GM18873 (cell line): ENCODE measurements around the gene TPSG1.
"Not testable (repeated sequence)": the region's sequence is repeated elsewhere in the genome, so short reads cannot be mapped to it uniquely, and the experiment has no call there.

ENCODE experiments used
- ATAC-seq: cut with Tn5 transposase; IDR thresholded peaks from one replicate; pipeline ENCODE4 v1.9.1; 2021; ENCODE audit warnings: mild to moderate bottlenecking, moderate library complexity, moderate number of reproducible peaks; ENCODE audit not compliant: unreplicated experiment, low FRiP score

TPSG1 gene

DNA sequence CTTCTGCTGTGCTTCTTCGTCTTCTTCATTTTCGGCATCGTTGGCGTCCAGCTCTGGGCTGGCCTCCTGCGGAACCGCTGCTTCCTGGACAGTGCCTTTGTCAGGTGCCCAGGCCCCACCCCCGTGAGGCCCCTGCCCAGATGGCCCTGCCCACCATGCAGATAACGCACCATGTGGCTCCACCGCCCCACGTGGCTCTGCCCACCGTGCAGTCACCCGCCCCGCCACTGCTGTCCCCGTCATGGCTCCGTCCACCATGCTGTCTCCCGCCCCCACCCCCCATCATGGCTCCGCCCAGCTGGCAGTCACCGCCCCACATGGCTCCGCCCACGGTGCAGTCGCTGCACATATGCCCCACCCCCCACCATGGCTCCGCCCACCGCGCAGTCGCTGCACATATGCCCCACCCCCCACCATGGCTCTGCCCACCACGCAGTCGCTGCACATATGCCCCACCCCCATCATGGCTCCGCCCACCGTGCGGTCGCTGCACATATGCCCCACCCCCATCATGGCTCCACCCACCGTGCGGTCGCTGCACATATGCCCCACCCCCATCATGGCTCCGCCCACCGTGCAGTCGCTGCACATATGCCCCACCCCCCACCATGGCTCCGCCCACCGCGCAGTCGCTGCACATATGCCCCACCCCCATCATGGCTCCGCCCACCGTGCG is 26.3 kb downstream of the TPSG1 start:
- not testable (repeated sequence) for ATAC-seq

DNA sequence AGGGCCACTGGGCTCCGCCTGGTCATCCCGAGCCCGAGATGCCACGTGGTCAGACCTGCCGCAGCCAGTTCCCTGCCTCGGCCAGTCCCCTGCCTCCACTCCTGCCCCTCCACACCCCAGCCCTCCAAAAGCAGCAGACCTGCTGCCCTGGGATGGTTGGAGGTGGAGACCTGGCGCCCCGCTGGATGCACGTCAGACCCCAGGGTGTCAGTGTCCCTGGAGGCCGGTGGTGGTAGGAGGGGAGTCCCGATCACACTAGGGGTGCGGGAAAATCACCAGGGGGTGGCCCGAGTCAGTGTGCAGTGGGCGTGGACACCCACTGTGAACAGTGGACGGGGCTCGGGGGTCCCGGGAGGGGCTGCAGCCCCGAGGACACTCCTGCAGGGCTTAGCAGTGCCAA is 26.9 kb downstream of the TPSG1 start:
- ATAC-seq = no peak

DNA sequence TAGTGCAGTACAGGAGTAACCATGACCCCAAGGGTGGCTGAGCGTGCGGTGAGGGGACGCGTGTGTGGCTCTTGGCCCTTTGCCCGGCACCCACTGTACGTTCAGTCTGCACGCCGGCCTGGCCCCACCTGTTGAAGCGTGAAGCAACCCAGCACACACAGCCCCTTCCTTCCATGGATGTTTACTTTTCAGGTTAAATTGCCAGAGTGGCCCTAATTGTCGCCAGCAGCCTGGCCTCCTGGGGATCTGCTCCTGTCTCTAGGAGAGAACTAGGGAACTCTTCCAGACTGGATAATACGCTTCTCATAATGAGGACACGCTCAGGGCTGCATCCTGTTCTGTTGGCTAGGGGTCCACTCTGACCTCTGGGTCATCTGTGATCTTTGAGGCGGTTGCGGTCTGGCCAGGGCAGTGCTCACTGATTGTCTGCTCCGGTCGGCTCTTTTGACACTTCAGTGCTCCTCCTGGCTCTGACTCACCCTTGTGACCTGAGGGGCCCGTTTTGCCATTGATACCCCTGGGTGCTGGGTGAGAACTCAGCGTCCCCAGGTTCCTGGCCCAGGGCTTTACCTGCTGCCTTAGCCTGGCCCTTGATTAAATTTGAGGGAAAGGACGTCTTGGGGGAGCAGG is 27.7 kb downstream of the TPSG1 start:
- no peak for ATAC-seq

DNA sequence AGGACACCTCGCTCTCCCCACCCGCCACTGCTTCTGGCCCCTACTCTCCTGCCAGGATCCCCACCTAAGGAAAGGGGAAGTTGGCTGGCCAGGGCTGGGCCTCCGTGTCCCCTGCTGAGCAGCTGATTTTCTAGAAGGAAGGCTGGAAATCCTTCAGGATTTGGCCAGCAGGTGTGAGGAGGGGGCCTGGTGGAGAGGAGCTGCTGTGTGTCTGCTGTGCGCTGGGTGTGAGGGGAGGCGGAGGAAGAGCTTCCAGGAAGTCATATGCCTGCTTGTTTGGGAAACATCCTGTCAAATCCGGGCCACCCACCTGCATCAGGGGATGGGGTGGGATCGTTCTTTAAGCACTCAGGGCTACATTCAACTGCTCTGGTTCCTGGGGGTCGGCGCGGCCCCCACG is 28.6 kb downstream of the TPSG1 start:
- ATAC-seq = no peak

DNA sequence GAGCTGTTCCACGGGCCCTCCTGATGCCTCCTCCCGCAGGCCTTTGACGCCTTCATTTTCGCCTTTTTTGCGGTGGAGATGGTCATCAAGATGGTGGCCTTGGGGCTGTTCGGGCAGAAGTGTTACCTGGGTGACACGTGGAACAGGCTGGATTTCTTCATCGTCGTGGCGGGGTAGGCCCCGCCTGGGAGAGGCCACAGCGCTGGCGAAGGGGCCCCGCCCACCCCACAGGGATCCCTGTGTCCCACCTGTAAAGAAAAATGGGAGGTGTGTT is 29.7 kb downstream of the TPSG1 start:
- no peak for ATAC-seq

DNA sequence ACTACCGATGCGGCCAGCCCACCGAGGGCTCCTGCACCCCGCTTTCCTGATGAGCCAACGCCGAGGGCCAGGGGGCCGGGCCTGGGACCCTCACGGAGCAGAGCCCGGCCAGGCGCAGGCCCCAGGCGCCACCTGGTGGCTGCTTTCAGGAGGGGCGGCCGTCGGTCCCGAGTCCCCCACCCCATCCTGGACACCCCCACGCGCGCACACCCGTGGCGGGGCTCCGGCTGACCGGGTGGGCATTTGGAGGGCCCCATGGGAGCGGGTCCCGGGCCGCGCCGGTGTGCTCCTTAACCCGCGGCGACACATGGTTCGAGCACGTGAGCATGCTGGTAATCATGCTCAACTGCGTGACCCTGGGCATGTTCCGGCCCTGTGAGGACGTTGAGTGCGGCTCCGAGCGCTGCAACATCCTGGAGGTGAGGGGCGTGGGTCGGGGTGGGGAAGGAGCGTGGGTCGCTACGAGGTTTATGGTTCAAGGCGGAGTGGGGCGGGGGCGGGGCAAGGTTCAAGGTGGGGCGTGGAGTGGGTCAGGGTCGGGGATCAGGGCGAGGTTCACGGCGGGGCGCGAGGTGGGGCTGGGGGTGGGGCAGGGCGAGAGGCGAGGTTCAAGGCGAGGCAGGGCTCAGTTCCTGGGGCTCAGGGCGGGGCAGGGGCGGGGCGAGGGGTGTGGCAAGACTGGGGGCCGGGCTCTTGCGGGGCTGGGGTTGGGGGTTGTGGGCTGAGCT is 30.2 kb downstream of the TPSG1 start:
- ATAC-seq = no peak

DNA sequence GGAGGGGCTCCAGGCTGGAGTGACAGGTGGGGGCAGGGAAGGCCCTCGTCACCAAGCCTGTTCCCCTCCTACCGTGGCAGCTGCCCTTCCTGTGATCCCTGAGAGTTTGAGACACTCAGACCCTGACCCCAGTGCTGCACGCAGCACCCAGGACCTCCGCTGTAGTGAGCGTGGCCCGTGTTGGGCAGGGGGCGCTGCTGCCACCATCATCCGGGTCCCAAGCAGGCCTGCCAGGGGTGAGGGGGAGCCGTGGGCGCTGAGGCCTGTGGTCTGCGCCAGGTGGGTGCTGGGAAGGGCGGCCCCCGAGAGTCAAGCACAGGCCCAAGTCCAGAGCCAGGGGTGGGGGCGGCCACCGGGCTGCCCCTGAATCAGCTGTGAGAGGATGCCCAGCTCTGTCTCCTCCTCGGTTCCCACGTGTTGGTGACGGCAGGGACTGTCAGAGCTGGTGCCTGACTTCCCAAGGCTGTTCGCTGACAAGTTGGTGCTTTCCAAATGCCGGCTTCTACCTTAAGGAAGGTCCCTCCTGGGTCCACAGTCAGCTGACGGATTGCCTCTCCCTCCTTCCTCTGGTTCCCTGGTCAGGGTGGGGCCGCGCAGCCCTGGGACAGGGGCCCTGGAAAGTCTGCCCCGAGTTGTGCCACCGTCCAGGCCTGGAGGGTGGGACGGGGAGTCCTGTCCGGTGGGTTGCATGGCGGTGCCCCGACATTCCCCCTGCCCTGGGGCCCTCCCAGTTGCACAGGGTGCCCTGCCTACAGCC is 31.1 kb downstream of the TPSG1 start:
- ATAC-seq = no peak

DNA sequence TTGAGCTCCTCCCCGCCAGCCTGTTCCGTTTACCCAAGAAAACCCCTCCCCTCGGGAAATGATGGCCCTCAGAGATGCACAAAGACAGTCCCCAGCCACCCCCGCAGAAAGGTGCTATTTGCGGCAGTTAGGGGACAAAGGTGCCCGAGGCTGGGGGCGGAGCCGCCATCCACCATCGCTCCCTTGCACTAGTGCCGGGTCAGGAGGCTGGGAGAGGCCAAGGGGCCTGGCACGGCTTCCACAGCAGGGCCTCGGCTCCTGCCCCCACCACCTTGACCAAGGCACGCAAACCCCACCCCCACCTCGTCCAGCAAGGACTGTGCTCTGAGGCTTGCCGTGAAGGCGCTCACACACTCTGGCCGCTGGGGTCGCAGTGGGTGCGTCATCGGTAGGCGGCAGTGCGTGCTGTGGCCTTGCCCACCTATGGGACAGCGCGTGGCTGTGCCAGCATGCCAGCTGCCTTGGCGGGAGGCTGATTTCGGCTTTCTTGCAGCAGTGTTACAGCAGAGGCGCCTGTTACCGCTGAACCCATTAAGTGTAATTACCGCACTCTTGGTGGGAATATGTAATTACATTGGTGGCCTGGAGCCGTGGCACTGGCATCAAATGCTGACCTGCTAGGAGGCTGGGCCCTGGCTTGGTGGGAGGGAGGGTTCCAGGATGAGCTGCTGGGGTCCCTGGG is 31.8 kb downstream of the TPSG1 start:
- ATAC-seq = no peak

DNA sequence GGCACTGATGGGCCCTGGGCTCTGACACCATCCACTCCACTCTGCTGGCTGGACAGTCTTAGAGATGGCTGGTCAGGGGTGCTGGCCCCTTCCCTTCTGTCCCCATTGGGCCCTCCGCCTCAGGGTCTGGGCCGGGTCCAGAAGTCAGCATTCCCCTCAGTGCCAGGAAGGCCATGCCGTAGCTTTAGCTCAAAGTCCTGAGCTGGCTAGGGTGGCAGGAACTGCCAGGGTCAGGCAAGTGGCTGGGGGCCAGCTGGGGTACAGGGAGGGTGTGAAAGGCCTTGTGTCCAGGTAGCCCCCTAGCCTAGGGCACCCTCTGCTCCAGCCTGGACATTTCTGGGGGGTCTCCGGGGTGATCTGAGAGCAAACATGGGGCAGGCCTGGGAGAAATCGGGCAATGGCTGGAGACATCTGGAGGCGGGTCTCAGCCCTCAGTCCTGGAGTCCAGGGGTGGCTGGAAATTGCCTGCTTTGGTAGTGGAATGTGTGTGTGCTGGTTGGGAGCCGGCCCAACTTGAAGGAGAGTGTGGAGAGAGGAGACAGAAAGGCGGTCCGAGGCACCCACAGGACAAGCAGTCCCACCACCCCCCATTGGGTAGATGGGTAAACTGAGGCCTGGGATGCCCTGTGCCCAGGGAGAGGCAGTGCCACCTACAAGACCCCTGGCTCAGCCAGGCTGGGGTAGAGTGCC is 32.5 kb downstream of the TPSG1 start:
- no peak for ATAC-seq

DNA sequence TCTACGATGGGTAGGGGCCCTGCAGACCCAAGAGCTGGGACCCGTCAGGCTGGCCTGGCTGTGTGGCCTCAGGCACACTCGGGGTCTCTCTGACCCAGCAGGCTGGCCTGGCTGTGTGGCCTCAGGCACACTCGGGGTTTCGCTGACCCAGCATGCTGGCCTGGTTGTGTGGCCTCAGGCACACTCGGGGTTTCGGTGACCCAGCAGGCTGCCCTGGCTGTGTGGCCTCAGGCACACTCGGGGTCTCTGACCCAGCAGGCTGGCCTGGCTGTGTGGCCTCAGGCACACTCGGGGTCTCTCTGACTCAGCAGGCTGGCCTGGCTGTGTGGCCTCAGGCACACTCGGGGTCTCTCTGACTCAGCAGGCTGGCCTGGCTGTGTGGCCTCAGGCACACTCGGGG is 34.3 kb downstream of the TPSG1 start:
- ATAC-seq = not testable (repeated sequence)

DNA sequence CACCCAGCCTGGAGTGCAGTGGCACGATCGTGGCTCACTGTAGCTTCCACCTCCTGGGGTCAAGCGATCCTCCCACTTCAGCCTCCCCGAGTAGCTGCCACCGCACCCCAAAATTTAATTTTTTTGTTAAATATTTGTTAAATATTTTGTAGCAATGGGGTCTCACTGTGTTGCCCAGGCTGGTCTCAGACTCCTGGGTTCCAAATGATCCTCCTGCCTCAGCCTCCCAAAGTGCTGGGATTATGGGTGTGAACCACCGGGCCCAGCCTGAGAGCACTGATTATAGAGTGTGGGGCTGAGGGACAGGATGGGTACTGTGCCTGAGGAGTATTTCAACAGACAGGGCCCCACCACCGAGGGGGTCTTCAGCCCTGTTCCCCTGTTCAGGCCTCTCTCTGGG is 35.6 kb downstream of the TPSG1 start:
- ATAC-seq = no peak

DNA sequence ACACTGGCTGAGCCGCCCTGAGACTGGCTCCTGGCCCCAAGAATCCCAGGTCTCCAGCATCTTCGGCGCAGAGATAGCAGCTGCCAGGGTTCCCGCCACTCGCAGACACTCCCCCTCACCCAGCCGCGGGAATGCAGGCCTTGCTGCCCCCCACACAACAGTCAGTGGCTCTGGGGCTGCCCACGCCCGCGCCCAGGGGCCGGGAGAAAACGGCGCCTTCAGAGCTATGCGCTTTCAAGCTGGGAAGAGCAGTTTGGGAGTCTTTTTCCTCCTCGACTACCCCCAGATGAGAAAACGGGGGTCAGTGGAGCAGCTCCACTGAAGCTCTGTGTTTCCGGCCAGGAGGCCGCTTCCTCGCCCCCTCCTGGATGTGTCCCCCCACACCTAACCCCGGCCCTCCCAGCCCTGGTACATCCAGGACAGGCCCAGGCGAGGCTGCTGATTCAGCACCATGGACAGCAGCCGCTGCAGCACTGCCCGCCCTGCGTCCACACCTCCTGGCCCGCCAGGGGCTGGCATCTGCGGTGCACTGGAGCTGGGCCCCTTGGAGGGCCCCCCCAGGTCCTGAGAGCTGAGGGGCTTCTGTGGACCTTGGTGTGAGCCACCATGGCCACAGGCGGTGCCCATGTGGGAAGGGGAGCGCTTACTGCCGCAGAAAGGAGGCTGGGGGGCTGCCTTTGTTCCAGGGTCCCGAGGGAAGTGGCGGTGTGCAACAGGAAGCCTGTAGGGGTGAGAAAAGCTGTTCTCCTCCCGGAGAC is 36.5 kb downstream of the TPSG1 start:
- ATAC-seq = no peak

DNA sequence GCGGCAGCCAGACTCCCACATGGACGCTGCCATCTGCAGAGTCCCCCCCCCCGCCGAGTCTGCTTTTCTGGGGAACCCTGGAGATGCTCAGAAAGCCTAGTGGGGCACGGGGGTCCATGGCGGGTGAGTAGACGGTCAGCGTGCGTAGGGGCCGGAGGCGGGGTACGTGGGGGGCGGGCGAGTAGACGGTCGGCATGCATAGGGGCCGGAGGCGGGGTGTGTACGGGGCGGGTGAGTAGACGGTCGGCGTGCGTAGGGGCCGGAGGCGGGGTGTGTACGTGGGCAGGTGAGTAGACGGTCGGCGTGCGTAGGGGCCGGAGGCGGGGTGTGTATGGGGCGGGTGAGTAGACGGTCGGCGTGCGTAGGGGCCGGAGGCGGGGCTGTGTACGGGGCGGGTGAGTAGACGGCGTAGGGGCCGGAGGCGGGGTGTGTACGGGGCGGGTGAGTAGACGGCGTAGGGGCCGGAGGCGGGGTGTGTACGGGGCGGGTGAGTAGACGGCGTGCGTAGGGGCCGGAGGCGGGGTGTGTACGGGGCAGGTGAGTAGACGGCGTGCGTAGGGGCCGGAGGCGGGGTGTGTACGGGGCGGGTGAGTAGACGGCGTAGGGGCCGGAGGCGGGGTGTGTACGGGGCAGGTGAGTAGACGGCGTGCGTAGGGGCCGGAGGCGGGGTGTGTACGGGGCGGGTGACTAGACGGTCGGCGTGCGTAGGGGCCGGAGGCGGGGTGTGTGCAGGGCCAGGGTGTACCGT is 39.4 kb downstream of the TPSG1 start:
- ATAC-seq = not testable (repeated sequence)

DNA sequence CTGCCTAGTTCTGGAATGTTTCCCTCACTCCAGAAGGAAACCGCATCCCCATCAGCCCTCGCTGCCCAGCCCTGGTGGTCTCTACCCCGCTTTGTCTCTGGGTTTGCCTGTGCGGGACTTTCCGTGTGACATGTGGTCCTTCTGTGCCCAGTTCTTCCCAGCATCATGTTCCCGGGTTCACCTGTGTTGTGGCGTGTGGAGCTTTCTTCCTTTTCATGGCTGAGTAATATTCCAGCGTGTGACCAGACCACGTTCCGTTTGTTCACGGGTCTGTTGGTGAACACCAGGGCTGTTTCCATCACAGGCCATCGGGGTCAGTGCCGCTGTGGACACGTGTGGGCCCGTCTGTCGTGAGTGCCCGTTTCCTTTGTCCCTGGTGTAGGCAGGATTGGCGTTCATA is 40.1 kb downstream of the TPSG1 start:
- ATAC-seq = no peak

DNA sequence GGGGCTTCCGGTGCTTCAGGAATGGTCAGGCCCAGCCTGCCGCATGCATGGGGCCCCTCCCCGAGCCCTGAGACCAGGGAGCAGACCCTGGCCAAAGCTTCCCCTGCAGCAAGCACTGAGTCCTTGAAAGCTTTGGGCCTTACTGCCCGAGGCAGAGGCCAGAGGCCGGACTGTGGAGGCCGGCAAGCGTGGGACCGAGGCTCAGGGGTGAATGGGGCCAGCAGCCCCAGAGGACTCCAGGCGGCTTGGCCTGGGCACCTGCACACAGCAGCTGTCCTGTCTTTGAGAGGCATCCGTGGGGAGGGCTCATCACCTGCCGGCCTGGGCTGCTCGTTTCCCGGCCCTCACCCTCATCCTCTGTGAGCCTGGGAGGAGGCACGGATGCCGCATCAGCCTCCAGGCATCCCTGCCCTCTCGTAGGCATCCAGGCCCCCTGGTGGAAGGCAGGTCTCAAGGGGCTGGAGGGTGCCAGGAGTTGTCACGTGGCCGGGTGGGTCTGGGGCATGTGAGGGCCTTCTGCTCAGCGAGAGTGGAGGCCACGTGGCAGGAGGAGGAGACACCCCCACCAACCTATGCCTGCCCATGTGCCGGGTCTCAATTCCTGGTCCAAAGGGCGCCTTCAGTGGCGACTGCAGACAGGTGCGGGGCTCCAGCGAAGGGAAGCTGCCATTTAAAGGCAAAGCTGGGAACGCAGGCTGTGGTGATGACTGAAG is 40.8 kb downstream of the TPSG1 start:
- no peak for ATAC-seq

DNA sequence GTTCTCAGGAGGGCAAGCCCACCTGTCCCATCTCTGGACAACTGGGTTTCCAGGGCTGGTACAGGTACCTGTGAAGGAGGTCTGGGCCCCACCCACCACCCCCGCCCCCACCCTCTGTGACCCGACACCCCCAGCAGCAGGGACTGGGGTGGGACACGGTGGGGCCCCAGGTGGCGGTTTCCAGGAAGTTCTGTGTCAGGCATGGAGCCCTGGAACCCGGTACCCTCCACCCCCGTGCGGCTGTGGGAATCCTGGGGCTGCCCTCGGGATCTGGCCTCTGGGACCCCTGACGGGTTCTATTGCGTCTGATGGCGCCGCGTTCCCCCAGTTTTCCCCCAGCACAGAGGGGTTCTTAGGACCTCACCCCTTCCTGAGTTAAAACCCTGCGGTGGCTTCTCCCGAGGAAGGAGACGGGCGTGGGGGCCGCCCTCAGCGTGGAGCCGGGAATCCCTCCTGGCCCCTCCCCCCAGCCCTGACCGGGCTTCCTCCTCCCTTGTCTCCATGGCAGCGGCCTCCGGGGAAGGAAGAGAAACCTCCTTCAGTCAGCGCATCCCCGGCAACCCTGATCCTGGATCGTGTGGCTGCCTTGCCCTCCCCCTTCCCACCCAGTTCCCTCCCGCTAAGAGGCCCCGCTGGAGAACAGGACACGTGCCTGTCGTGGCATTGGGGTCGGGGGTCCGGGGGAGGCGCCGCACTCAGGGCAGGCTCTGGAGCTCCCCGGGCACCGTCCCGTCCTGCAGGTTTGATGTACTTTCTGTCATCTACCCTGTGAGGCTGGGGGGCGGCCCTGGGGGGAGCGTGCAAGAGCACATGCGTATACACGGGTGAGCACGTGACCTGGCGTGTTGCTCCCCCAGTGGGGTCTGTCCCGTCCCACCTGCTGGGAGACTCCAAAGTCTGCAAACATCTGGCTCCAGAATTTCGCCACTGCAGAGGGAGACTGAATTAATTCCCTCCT is 41.8 kb downstream of the TPSG1 start:
- no peak for ATAC-seq

DNA sequence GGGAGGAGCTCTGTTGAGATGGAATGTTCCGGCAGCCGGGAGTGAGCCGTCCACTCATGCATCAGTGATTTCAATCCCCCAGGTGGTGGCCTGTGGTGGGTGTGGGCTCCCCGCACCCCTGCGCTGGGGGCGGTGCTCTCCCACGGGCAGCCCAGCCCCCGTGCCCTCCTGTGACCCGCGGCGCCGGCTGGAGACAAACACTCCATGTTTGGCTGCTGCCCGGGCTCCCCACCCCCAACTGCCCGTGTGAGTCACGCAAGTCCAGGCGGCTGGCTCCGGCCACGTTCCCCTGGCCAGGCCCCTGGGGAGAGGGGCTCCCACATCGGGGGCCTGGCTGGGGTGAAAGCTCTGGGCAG is 42.8 kb downstream of the TPSG1 start:
- no peak for ATAC-seq
